IPS DF 6.9 (cell line): ENCODE results near the gene MMEL1.
"Not testable (repeated sequence)": the region's sequence is repeated elsewhere in the genome, so short reads cannot be mapped to it uniquely, and the experiment has no call there.

Experiments
- DNase-seq: peaks from one replicate; pipeline ENCODE4 v3.0.0-alpha.2; 2013; ENCODE audit warnings: low read depth, low spot score
- H3K27ac ChIP-seq: one replicate; pipeline ENCODE4 v1.5.1; 2013; ENCODE audit warnings: low read length, control low read depth
- H3K27me3 ChIP-seq: 2 replicates; pipeline ENCODE4 v1.6.1; 2013; ENCODE audit warnings: mild to moderate bottlenecking, low read length; ENCODE audit not compliant: control insufficient read depth, insufficient read depth
- H3K36me3 ChIP-seq: 2 replicates; pipeline ENCODE4 v1.6.1; 2013; ENCODE audit warnings: low read length; ENCODE audit not compliant: control insufficient read depth, insufficient read depth
- H3K4me1 ChIP-seq: 2 replicates; pipeline ENCODE4 v1.6.1; 2013; ENCODE audit warnings: low read length; ENCODE audit not compliant: control insufficient read depth, insufficient read depth
- H3K4me3 ChIP-seq: 2 replicates; pipeline ENCODE4 v1.5.1; 2013; ENCODE audit warnings: mild to moderate bottlenecking, low read length
- H3K9me3 ChIP-seq: 2 replicates; pipeline ENCODE4 v1.6.1; 2013; ENCODE audit warnings: low read length, inconsistent platforms; ENCODE audit not compliant: control insufficient read depth, insufficient read depth
- WGBS: extraction: QIAGEN DNeasy Blood & Tissue Kit; methylation state at CpG from one replicate; pipeline ENCODE4 v1.1.7; 2013; ENCODE audit warnings: mixed read lengths, missing lambda C conversion rate; ENCODE audit not compliant: insufficient read length, insufficient coverage; 5-methylcytosine and 5-hydroxymethylcytosine counted together

MMEL1 gene

DNA sequence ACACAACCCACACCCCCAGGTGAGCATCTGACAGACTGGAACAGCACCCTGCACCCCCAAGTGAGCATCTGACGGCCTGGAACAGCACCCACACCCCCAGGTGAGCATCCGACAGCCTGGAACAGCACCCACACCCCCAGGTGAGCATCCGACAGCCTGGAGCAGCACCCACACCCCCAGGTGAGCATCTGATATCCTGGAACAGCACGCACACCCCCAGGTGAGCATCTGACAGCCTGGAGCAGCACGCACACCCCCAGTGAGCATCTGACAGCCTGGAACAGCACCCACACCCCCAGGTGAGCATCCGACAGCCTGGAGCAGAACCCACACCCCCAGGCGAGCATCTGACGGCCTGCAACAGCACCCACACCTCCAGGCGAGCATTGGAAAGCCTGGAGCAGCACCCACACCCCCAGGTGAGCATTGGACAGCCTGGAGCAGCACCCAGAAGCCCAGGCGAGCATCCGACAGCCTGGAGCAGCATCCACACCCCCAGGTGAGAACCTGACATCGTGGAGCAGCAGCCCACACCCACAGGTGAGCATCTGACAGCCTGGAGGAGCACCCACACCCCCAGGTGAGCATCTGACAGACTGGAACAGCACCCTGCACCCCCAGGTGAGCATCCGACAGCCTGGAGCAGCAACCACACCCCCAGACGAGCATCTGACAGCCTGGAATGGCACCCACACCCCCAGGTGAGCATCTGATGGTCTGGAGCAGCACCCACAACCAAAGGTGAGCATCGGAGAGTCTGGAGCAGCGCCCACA, 19.5 kb upstream of the MMEL1 start:
- H3K4me1 ChIP-seq, H3K27me3 ChIP-seq, H3K27ac ChIP-seq, H3K4me3 ChIP-seq, H3K36me3 ChIP-seq, DNase-seq: not testable (repeated sequence)
- WGBS, result no CpG with 5 or more reads among the region's 16 CpGs
- peaks cover 37% of the 10 kb centered on the region for H3K9me3 ChIP-seq

- H3K27me3 ChIP-seq, result no peaks in the 10 kb centered on the region
- no peak for DNase-seq
Measured at GRCh38 chr1:2650967-2651645, 18.3 kb upstream of the MMEL1 start.

GRCh38 chr1:2646837-2647236, 14.0 kb upstream of the MMEL1 start:
- peaks cover 28% of the 10 kb centered on the region for H3K9me3 ChIP-seq

More at GRCh38 chr1:2650967-2651645, 18.3 kb upstream of the MMEL1 start:
- no peaks in the 10 kb centered on the region for H3K4me1 ChIP-seq
- WGBS, result no CpG with 5 or more reads among the region's 10 CpGs
- no peaks in the 10 kb centered on the region; the same call in 1 of the 2 replicates for H3K36me3 ChIP-seq
- peaks cover 34% of the 10 kb centered on the region for H3K9me3 ChIP-seq
- H3K4me3 ChIP-seq, result no peak overlapping the region
- no peak overlapping the region for H3K27ac ChIP-seq

DNA sequence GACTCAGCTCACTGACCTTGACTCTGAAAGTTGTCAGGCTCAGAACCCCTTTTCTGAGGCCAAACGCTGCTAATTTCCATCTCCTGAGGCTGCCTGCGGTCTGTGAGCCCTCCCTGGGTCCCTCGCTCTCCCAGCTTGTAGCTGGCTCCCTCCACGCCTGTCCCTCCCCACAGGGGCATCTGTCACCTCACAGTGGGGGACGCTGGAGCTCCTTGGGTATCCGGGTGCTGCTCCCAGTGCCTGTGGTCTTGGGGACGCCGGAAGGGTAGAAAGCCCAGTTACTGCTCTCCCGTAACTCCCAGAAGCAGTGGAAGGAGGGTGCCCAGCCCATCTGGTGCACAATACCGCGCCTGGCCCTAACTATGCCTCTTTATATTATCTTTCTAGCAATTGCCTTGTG, 13.0 kb upstream of the MMEL1 start:
- no CpG with 5 or more reads among the region's 11 CpGs for WGBS
- no peaks in the 10 kb centered on the region for H3K4me1 ChIP-seq
- H3K4me3 ChIP-seq, result no peak overlapping the region
- no peak overlapping the region for H3K27ac ChIP-seq
- no peaks in the 10 kb centered on the region; the same call in 1 of the 2 replicates for H3K36me3 ChIP-seq
- DNase-seq, result no peak
- H3K27me3 ChIP-seq, result no peaks in the 10 kb centered on the region
- peaks cover 25% of the 10 kb centered on the region for H3K9me3 ChIP-seq

More at GRCh38 chr1:2646837-2647236, 14.0 kb upstream of the MMEL1 start:
- H3K27me3 ChIP-seq, result no peaks in the 10 kb centered on the region
- DNase-seq, result no peak
- H3K4me3 ChIP-seq, result no peak overlapping the region
- no peak overlapping the region for H3K27ac ChIP-seq
- no CpG with 5 or more reads among the region's 5 CpGs for WGBS
- H3K4me1 ChIP-seq, result no peaks in the 10 kb centered on the region
- no peaks in the 10 kb centered on the region; the same call in 1 of the 2 replicates for H3K36me3 ChIP-seq

DNA sequence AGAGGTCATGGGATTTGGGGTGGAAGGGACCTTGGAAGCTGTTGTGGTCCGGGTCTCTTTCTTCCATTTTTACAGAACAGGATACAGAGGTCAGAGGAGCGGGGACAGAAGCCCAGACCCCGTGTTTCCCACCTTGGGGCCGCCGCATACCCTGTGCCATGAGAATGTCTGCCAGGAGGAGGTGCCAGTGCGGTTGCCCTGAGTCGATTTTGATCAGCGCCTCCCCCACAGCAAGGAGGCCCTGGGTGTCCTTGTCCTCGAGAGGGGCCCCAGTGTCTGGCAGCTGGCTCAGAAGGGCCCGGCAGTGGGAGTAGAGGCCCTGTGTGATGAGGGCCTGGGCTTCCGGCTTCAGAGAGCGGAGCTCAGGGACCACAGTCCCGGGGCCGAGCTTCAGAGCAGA, 12.3 kb upstream of the MMEL1 start:
- WGBS, result no CpG with 5 or more reads among the region's 14 CpGs
- Histone ChIP-seq H3K36me3 (no peaks in the 10 kb centered on the region; the same call in 1 of the 2 replicates), H3K27ac (no peak overlapping the region), H3K4me3 (no peak overlapping the region), H3K4me1 (no peaks in the 10 kb centered on the region), H3K9me3 (peaks cover 29% of the 10 kb centered on the region), H3K27me3 (no peaks in the 10 kb centered on the region)
- no peak for DNase-seq

GRCh38 chr1:2644591-2645101, 11.8 kb upstream of the MMEL1 start:
- WGBS, result no CpG with 5 or more reads among the region's 12 CpGs
- no peak overlapping the region for H3K27ac ChIP-seq
- no peaks in the 10 kb centered on the region for H3K27me3 ChIP-seq
- no peak overlapping the region for H3K4me3 ChIP-seq
- H3K9me3 ChIP-seq, result peaks cover 32% of the 10 kb centered on the region
- no peaks in the 10 kb centered on the region; the same call in 1 of the 2 replicates for H3K36me3 ChIP-seq
- no peak for DNase-seq
- H3K4me1 ChIP-seq, result no peaks in the 10 kb centered on the region

- Histone ChIP-seq H3K9me3 (peaks cover 31% of the 10 kb centered on the region), H3K36me3 (no peaks in the 10 kb centered on the region; the same call in 1 of the 2 replicates), H3K27me3 (no peaks in the 10 kb centered on the region), H3K4me1 (no peaks in the 10 kb centered on the region), H3K27ac (no peak overlapping the region), H3K4me3 (no peak overlapping the region)
- no CpG with 5 or more reads among the region's 14 CpGs for WGBS
- no peak for DNase-seq
Measured at GRCh38 chr1:2644171-2644570, 11.4 kb upstream of the MMEL1 start.

DNA sequence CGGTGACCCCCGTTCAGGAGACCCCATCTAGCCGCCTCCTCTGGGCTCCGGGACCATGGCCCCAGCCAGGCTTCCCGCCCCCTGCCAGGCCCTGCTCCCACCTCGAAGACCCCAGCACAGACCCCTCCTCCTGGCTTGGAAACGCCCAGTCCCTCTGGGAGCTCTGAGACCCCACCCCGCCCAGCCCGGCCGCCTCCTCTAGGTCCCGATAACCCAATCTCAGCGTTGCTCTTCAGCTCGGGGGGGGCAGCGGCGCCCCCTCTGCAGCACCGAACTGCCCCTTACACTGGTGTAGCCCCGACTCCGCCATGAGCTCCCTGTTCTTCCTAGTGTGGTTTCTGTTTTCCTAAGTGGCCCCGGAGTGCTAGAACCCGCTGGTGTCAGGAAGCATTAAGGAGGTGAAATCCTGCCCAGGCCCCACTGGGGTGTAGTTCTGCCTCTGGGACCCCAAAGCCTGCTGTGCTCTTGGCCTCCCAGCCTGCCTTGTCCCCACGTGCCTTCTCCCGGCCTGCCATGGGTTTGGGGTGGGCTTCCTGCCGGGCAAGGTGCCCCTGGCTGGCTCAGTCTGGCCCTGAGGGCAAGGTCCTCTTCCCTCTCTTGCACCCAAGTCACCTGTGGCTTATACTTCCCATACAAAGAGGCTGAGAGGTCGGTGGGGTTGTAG, 10.7 kb upstream of the MMEL1 start:
- H3K4me3 ChIP-seq, result no peak overlapping the region
- DNase-seq, result no peak
- no peak overlapping the region for H3K27ac ChIP-seq
- H3K36me3 ChIP-seq, result no peaks in the 10 kb centered on the region; the same call in 1 of the 2 replicates
- no peaks in the 10 kb centered on the region for H3K27me3 ChIP-seq
- H3K9me3 ChIP-seq, result peaks cover 27% of the 10 kb centered on the region
- WGBS, result no CpG with 5 or more reads among the region's 24 CpGs
- no peaks in the 10 kb centered on the region; the same call in 1 of the 2 replicates for H3K4me1 ChIP-seq

GRCh38 chr1:2642560-2643413, 10.0 kb upstream of the MMEL1 start:
- no peak for DNase-seq
- Histone ChIP-seq H3K36me3 (no peaks in the 10 kb centered on the region; the same call in 1 of the 2 replicates), H3K4me3 (no peak overlapping the region), H3K27me3 (no peaks in the 10 kb centered on the region), H3K4me1 (no peaks in the 10 kb centered on the region; the same call in 1 of the 2 replicates), H3K9me3 (peaks cover 33% of the 10 kb centered on the region), H3K27ac (no peak overlapping the region)
- no CpG with 5 or more reads among the region's 84 CpGs for WGBS
